ENCODE results near the gene HELQ.

DNA sequence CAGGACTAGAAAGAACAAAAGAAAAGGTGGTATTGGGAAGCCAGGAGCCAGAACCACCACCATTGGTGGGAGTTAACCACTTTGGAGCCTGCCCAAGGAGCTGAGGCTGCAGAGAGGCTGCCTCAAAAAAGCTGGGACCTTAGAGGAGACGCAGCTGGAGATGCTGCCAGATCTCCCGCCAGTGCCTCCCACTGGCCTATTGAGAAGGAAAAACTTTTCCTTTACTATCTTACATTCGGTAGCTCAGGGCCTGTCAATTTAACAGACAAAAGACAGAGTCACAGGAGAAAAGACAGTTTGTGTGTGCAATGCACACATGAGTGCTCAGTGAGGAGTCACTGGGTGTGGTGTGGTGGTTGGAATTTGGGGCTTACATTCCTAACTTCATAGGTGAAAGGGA is 68.6 kb downstream of the HELQ start:
- TF ChIP-seq DNMT1 (IDR thresholded peaks at IDR 0.05) (no peak), CBFA2T3 (IDR thresholded peaks at IDR 0.05) (no peak), ZZZ3 (IDR thresholded peaks at IDR 0.05) (no peak), SNRNP70 (optimal IDR thresholded peaks at IDR 0.05; ENCODE audit: low read depth, low read length) (no peak), CHD1 (IDR thresholded peaks at IDR 0.05; ENCODE audit: low read length) (no peak), TAF1 (IDR thresholded peaks at IDR 0.05; ENCODE audit: control insufficient read depth, extremely low read depth, insufficient read depth, low read length, severe bottlenecking) (no peak), TGIF2 (CRISPR knock-in tag; IDR thresholded peaks at IDR 0.05) (no peak), SAFB (IDR thresholded peaks at IDR 0.05; ENCODE audit: borderline replicate concordance, low read depth, low read length) (no peak), ZNF384 (IDR thresholded peaks at IDR 0.05; ENCODE audit: low read depth, low read length) (no peak)
- TF ChIP-seq, protein P1, sequence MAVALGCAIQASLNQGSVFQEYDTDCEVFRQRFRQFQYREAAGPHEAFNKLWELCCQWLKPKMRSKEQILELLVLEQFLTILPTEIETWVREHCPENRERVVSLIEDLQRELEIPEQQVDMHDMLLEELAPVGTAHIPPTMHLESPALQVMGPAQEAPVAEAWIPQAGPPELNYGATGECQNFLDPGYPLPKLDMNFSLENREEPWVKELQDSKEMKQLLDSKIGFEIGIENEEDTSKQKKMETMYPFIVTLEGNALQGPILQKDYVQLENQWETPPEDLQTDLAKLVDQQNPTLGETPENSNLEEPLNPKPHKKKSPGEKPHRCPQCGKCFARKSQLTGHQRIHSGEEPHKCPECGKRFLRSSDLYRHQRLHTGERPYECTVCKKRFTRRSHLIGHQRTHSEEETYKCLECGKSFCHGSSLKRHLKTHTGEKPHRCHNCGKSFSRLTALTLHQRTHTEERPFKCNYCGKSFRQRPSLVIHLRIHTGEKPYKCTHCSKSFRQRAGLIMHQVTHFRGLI (CRISPR knock-in tag; IDR thresholded peaks at IDR 0.05): no peak
- TF ChIP-seq, protein P2, sequence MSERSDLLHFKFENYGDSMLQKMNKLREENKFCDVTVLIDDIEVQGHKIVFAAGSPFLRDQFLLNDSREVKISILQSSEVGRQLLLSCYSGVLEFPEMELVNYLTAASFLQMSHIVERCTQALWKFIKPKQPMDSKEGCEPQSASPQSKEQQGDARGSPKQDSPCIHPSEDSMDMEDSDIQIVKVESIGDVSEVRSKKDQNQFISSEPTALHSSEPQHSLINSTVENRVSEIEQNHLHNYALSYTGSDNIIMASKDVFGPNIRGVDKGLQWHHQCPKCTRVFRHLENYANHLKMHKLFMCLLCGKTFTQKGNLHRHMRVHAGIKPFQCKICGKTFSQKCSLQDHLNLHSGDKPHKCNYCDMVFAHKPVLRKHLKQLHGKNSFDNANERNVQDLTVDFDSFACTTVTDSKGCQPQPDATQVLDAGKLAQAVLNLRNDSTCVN (CRISPR knock-in tag; IDR thresholded peaks at IDR 0.05): no peak
- TF ChIP-seq, protein P3, sequence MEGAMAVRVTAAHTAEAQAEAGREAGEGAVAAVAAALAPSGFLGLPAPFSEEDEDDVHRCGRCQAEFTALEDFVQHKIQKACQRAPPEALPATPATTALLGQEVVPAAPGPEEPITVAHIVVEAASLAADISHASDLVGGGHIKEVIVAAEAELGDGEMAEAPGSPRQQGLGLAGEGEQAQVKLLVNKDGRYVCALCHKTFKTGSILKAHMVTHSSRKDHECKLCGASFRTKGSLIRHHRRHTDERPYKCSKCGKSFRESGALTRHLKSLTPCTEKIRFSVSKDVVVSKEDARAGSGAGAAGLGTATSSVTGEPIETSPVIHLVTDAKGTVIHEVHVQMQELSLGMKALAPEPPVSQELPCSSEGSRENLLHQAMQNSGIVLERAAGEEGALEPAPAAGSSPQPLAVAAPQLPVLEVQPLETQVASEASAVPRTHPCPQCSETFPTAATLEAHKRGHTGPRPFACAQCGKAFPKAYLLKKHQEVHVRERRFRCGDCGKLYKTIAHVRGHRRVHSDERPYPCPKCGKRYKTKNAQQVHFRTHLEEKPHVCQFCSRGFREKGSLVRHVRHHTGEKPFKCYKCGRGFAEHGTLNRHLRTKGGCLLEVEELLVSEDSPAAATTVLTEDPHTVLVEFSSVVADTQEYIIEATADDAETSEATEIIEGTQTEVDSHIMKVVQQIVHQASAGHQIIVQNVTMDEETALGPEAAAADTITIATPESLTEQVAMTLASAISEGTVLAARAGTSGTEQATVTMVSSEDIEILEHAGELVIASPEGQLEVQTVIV (CRISPR knock-in tag; IDR thresholded peaks at IDR 0.05; ENCODE audit: borderline replicate concordance): no peak
- TF ChIP-seq, protein P4, sequence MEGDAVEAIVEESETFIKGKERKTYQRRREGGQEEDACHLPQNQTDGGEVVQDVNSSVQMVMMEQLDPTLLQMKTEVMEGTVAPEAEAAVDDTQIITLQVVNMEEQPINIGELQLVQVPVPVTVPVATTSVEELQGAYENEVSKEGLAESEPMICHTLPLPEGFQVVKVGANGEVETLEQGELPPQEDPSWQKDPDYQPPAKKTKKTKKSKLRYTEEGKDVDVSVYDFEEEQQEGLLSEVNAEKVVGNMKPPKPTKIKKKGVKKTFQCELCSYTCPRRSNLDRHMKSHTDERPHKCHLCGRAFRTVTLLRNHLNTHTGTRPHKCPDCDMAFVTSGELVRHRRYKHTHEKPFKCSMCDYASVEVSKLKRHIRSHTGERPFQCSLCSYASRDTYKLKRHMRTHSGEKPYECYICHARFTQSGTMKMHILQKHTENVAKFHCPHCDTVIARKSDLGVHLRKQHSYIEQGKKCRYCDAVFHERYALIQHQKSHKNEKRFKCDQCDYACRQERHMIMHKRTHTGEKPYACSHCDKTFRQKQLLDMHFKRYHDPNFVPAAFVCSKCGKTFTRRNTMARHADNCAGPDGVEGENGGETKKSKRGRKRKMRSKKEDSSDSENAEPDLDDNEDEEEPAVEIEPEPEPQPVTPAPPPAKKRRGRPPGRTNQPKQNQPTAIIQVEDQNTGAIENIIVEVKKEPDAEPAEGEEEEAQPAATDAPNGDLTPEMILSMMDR (IDR thresholded peaks at IDR 0.05 in 2 of 3, conservative IDR thresholded peaks at IDR 0.05 in 1 of 3; ENCODE audit: insufficient read depth in 2 of 3, low read depth in 1 of 3, low read length in 3 of 3): no peak

Data from K562 (cell line).